ENCODE data around the gene TCF25.
"Not testable (repeated sequence)": the region's sequence is repeated elsewhere in the genome, so short reads cannot be mapped to it uniquely, and the experiment has no call there.

Gene TCF25

DNA sequence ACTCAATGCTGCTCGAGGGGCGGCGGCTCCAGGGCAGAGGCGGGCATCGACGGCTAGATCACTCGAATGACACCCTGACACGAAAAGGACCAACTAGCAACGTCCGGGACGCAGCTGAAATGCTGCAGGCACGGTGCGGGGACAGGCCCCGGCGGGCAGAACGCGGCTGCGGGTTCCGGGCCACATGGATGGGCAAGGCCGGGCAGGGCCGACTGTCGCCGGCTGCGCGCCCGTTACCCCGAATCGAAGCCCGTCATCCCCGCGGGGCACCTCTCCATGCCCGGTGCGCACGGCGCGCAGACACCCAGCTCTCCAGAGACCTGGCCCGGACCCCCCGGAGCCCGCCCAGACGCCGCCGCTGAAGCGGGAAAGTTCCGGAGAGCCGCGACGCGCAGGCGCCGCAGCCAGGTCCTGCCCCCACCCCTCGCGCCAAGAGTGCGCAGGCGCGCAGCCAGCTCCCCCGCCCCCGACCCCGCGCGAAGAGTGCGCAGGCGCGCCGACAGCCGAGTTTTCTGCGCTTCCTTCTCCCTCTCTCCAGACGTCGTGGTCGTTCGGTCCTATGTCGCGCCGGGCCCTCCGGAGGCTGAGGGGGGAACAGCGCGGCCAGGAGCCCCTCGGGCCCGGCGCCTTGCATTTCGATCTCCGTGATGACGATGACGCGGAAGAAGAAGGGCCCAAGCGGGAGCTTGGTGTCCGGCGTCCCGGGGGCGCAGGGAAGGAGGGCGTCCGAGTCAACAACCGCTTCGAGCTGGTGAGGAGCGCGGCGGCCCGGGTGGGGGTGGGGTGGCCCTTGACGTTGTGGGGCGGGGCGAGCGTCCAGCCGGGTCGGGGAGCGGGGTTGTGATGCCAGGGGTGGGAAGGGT is at the start of gene TCF25:
Gene TCF25, plus strand, starts transcription at position 484 of the 863 bp plus-strand sequence. Its CDS starts 76 bp downstream, at position 560.
- DNase-seq = peak; percentile 92 to 96
- TF ChIP-seq POLR2A (IDR thresholded peaks at IDR 0.05; ENCODE audit: low read length) (peak; percentile 77), GATA1 (IDR thresholded peaks at IDR 0.05; ENCODE audit: low read depth, low read length) (no peak)

GRCh38 chr16:89823824-89824148 is 49.6 kb upstream of the TCF25 start:
- DNase-seq = not testable (repeated sequence)

GRCh38 chr16:89826531-89827382 is 46.6 kb upstream of the TCF25 start:
- DNase-seq = no peak
- TF ChIP-seq POLR2A (IDR thresholded peaks at IDR 0.05; ENCODE audit: low read length) (no peak), GATA1 (IDR thresholded peaks at IDR 0.05; ENCODE audit: low read depth, low read length) (no peak)

DNA sequence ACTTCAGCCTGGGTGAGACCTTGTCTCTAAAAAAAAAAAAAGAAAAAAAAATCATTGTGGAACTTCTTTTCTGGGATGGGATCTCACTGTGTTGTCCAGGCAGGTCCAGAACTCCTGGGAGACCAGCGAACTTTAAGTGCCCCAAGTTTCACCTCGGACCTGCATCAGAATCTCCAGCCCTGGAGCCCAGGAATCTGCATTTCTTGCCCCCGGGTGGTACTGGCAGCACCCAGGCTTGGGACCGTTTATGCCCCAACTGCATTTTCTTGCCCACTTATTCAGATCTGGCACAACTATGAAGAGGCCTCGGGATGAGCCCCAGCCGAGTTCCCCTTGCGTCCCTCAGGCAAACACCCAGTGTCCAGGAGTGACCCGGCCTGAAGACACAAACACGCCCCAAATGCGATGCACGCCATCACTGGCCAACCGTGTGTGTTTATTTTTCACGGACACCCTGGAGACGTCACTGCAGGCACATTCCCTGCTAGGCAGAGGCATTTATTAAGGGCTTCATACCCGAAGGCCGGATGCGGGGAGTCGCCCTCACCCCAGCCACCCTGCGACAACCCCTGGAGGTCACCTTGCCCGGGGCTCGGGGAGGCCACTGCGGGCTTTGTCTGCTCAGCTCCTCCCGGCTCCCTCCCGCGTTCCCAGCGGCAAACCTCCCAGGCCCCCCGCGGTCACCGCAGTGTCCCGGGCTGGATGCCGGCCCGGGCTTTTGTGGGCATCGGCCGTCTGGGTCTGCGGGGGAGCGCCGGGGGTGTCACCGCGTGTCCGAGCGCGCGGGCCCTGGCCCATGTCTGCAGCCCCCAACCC is 45.8 kb upstream of the TCF25 start:
- DNase-seq = peak; percentile 35 to 39
- no peak for TF ChIP-seq POLR2A (IDR thresholded peaks at IDR 0.05; ENCODE audit: low read length)

GRCh38 chr16:89828199-89828869 is 45.1 kb upstream of the TCF25 start, which contains the start of gene SPIRE2:
Gene SPIRE2 (plus strand): TSS chr16:89828475. CDS start chr16:89828551, 76 bp downstream.
- TF ChIP-seq GATA1 (IDR thresholded peaks at IDR 0.05; ENCODE audit: low read depth, low read length) (no peak), POLR2A (IDR thresholded peaks at IDR 0.05; ENCODE audit: low read length) (no peak)
- peak; percentile 84 to 86 for DNase-seq

DNA sequence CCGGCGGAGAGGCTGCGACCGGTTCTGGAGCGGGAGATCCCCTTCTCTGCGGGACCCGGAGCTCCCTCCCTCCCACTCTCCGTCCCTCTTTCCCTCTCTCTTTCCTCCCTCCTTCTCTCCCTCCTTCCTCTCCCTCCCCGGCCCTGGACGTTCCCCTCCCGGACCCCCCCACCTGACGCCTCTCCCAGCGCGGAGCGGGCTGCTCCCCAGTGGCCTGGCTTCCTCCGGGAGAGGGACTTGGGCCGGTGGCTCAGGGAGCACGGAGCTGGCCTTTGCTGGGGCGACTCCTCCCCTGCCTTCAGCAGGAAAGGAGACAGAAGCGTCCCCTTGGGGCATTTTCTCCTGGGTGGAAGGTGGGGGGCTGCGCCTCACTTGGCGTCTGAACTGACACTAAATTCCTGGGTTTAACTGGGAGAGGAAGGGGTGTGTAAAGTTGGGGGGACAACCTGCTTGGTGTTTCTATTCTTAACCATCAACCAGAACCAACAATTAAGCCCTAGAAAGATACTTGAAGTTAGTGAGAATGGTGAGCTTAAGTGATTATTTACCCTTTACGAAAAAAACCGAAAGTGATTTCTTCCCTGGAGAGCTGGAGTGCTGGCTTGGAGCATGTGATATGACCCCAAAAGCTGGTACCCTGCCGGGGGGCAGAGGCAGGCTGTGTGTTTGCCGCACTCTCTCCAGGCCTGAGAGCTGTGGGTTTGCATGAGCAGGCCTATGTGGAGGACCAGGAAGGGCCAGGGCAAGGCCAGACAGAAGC is 44.3 kb upstream of the TCF25 start:
- TF ChIP-seq POLR2A (IDR thresholded peaks at IDR 0.05; ENCODE audit: low read length) (no peak), GATA1 (IDR thresholded peaks at IDR 0.05; ENCODE audit: low read depth, low read length) (no peak)

GRCh38 chr16:89829630-89830437 is 43.6 kb upstream of the TCF25 start:
- TF ChIP-seq POLR2A (IDR thresholded peaks at IDR 0.05; ENCODE audit: low read length) = no peak
- no peak for TF ChIP-seq GATA1 (IDR thresholded peaks at IDR 0.05; ENCODE audit: low read depth, low read length)
- DNase-seq = no peak

More for the DNA sequence above, 44.3 kb upstream of the TCF25 start:
- DNase-seq = no peak

DNA sequence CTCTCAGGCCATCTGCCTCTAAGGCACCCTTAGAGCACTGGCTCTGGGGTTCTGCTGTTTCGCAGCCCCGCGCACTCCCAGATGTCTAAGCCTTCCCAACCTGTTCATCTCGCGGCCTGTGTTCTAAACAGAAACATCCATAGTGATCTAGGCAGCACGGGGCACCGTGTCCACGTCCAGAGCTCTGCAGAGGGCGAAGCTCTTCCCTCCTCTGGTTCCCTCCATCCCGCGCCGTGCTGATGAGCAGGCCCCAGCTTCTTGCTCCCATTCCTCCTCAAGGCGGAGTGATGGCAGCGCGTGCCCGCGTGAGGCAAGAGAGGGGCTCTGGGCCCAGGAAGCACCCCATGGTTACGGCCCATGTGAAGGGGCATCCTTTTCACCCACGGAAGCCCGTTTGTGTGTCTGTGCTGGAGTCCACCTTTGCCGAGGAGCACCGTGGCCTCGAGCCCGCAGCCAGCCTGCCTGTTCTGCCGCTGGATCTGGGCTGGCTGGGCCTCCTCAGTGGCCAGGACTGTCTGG is 41.5 kb upstream of the TCF25 start:
- no peak for DNase-seq
- TF ChIP-seq POLR2A (IDR thresholded peaks at IDR 0.05; ENCODE audit: low read length) = no peak
- TF ChIP-seq GATA1 (IDR thresholded peaks at IDR 0.05; ENCODE audit: low read depth, low read length) = no peak

DNA sequence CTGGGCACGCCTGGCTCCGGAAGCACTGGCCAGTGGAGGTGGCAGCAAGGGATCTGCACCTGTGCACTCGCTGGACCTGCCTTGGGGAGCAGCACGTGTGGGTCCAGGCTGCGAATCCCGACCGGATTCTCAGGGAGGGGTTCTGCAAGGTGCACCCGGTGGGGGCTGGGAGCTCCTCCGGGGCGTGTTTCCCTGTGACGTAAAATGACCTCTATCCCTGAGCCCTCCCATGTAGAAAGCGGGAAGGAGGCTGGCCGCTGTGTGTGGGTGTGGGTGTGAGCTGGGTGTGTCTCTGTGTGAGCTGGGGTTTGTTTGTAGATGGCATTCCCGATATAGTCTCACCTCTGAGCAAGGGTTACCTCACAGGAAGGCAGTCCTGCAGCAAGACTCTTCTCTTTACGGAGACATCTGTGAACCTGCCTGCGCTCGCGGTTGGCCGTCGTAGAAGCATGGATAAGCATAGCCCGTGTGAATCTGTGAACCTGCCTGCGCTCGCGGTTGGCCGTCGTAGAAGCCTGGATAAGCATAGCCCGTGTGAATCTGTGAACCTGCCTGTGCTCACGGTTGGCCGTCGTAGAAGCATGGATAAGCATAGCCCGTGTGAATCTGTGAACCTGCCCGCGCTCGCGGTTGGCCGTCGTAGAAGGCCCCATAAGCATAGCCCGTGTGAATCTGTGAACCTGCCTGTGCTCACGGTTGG is 39.6 kb upstream of the TCF25 start:
- not testable (repeated sequence) for DNase-seq

DNA sequence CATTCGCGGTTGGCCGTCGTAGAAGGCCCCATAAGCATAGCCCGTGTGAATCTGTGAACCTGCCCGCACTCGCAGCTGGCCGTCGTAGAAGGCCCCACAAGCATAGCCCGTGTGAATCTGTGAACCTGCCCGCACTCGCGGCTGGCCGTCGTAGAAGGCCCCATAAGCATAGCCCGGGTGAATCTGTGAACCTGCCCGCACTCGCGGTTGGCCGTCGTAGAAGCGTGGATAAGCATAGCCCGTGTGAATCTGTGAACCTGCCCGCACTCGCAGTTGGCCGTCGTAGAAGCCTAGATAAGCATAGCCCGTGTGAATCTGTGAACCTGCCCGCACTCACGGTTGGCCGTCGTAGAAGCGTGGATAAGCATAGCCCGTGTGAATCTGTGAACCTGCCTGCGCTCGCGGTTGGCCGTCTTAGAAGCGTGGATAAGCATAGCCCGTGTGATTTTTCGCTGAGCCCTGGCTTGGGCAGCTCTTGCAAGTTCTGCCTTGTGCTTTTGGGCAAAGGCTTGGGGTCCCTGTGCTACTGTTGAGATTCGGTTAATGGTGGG is 38.5 kb upstream of the TCF25 start:
- not testable (repeated sequence) for DNase-seq

GRCh38 chr16:89836484-89836883 is 36.9 kb upstream of the TCF25 start:
- not testable (repeated sequence) for DNase-seq

Measured in erythroblast (primary cell).